NCI-H2081 treated with DMSO at 0.1 percent for 48 hours (cell line): ENCODE results near the gene SRCAP.

Experiments used
- DNase-seq: peaks from one replicate; lab custom pipeline; 2025; lab: John Stamatoyannopoulos, UW

SRCAP gene

GRCh38 chr16:30737794-30738648 is 39.0 kb downstream of the SRCAP start:
- no peak for DNase-seq

- DNase-seq = no peak
Observed at GRCh38 chr16:30738984-30739951, 40.3 kb downstream of the SRCAP start.

DNA sequence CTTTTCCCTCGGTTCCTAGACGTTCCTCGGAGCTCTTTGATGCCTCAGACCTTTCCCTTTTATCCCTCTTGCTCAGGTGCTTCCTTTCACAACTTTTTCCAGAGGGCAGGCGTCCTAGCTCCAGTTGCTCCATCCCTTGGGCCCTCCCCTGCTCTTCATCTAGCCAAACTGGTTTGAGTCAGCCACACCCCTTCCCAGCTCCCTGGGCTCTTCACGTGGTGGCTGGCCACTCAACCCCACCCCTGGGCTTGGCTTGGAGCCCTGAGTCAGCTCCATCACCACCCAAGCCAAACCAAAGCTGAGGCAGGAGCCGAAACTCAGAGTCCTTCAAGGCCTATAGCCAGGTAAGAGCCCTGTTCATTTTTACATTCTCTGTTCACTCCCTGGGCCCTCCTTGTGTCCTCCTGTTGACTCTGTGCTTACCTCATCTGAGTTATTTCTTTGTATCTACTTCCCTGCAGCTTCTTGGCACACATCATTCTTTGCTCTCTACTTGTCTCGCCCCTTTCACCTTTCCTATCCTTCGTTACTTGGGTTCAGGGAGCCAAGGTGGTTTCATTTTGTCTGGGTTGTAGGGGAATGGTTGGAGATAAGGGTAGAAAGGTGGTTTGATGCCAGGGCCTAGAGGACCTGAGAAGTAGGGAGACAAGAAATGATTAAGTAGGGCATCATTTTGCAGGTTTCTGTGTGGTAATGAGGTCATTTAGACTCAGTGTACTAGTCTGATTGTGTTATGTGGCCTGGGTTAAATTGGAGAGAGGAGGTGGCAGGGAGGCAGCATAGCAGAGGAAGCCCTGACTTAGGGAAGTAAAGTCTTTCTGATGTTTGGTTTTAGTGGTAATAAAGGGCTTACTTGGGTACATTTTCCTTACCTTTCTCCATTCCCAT is 41.6 kb downstream of the SRCAP start:
- DNase-seq = no peak

DNA sequence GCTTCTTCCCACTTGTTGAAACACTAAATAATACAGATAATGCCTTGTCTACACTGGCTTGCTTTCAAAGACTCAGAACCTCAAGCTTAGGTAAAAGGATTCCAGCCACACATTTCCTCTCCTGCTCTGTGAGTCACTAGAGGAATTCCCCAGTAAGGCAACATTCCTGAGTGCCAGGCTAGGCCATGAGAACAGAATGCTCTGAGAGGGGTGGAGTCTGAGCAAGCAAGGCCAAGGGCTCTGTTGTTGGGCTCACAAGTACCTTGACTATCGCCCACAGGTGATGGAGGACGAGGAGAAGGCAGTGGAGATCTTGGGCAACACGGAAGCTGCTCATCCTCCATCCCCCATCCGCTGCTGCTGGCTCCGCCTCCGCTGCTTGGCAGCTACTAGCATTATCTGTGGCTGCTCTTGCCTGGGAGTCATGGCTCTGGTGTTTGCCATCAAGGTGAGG is 42.5 kb downstream of the SRCAP start:
- DNase-seq = no peak

DNA sequence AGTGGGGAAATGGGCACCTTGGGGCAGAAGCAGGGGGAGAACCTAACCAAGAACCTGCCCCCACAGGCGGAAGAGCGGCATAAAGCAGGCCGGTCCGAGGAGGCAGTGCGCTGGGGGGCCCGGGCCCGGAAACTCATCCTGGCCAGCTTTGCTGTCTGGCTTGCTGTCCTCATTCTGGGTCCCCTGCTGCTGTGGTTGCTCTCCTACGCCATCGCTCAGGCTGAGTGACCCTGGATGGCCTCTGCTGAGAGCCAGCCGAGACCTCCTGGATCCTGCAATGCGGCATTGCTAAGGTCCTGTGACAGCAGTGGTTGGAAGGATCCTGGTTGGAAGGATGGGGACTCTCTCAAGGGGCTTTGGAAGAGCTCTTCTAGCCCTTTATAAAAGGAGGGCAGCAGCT is 44.7 kb downstream of the SRCAP start:
- DNase-seq = no peak

- DNase-seq = no peak
Observed at GRCh38 chr16:30744183-30744582, 45.2 kb downstream of the SRCAP start.

GRCh38 chr16:30745082-30745481 is 46.1 kb downstream of the SRCAP start:
- DNase-seq = no peak

DNA sequence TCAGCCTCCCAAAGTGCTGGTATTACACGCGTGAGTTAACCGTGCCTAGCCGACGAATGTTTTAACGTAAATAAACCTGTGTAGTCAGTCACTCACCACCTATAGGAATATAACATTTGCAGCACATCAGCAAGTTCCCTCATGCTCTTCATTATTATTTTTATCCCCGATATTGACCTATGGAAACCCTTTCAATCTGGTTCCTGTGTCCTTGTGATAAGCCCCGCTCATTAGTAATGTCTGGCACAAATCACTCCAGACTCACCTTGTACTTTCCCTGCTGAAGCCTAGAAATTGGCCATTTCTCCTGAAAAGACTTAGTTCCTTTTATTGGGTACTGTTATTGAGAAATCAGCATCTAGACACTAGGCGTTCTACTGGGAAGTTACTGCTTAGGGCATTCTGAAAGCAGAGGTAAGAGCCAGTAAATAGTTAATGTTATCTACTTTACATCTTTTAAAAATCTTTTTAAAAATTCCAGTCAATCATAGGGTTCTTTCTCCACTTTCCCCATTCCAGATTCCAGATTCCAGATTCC is 47.7 kb downstream of the SRCAP start:
- DNase-seq = no peak

- no peak for DNase-seq
Observed at GRCh38 chr16:30747331-30747730, 48.4 kb downstream of the SRCAP start.

GRCh38 chr16:30747799-30748633 is 49.0 kb downstream of the SRCAP start, which contains the start of gene PHKG2:
TSS of gene PHKG2 (plus strand) at chr16:30748425. CDS start at chr16:30748821, 396 bp downstream.
- peak; percentile 89 for DNase-seq

GRCh38 chr16:30748634-30749445 is 49.9 kb downstream of the SRCAP start:
- DNase-seq = no peak

- no peak for DNase-seq
Observed at GRCh38 chr16:30750201-30750600, 51.2 kb downstream of the SRCAP start.

GRCh38 chr16:30750876-30751465 is 52.0 kb downstream of the SRCAP start:
- DNase-seq = no peak

GRCh38 chr16:30753596-30753995 is 54.6 kb downstream of the SRCAP start:
- DNase-seq = no peak

- no peak for DNase-seq
Observed at GRCh38 chr16:30755955-30756780, 57.2 kb downstream of the SRCAP start.

GRCh38 chr16:30756781-30757100 is 57.8 kb downstream of the SRCAP start:
- no peak for DNase-seq

DNA sequence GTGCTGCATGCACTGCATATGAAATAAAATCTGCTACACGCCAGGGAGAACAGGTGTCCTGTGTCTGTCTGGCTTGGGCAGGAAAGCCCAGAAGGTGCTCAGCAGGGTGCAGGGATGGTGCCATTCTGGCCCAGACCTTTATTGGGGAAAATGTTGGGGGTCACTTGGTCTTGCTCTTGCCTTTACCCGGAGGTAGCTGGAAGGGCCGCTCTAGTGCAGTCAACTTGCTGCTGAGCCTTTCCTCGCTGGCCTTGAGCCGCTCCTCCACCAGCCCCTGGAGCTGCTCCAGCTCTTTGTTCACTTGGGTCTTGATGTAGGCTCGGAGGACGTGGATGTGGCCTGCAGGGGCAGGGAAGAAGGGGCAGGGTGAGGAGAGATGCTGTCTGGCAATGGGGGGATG is 58.3 kb downstream of the SRCAP start:
- DNase-seq = no peak

DNA sequence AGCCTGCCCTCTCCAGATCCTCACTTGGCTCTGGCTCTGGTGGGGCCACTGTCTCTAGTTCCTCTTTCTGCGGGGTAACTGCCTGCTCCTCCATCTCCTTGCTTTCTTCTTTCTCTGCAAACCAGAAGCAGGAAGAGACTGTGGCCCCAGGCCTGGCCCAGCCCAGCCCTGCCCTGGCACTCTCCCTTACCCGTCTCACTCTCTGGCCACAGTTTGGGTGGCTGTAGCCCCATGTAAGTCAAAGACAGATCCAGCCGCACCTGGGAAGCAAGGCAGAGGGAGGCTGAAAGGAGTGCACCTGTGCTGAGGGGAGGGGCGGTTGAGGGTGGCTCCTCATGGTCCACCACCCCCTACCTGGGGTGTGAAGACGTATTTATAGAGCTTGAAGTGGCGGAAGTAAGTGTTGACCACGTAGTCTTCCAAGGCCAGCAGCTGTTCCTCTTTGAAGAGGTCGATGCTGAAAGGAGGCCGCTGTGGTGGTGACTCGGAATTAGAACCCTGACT is 60.1 kb downstream of the SRCAP start:
- no peak for DNase-seq
